GM19467 (cell line): ENCODE measurements around the gene GRID2.

ENCODE experiments used
- ATAC-seq: cut with Tn5 transposase; IDR thresholded peaks from one replicate; pipeline ENCODE4 v1.9.1; 2021; ENCODE audit warnings: mild to moderate bottlenecking, moderate library complexity; ENCODE audit not compliant: unreplicated experiment

GRID2 gene

DNA sequence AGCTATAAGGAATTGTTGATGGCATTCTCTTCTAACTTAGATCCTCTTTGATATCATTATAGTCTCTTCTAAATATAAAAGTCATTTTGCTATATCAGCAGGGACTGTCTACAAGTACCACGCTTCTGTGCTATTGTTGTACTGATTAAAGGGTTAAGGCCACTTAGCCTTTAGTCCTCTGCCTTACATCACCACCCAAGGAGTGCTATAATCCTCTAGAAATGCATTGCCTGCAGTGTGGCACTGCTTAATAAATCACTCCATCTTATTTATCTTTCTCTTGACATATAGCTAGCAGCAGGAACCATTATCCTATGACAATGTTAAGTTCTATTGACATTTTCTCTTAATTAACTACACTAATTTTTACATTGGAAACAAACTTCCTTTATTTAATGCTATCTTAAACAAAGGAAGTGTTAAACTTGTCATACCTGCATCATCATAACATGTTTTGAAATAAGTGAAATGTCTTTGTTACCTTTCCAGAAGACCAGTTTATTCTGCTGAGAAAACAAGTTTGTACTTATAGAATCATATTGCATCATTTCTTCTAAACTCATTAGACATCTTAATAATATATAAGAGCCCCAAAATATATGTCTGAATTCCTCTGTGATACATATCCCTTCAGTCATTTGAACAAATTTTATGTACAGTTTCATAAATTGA lies 1163.9 kb downstream of the GRID2 start:
- ATAC-seq = no peak

DNA sequence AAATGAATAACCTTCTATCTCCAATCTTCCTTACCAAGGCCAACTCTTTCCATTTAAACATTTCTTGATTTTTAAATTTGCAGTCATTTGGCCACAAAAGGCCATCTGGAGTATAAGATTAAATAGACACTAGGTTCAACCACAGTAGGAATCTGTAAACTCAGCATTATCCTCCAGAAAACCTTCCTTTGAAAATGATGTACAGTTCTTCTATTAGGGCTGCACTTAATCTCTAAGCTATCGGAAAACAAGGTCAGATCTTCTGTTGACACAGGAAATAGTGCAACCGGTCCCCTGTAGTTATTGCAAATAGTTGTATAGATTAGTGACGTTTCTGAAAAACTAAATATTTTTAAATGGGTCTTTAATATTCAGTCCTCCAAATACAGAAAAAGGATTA lies 1165.8 kb downstream of the GRID2 start:
- ATAC-seq = no peak

DNA sequence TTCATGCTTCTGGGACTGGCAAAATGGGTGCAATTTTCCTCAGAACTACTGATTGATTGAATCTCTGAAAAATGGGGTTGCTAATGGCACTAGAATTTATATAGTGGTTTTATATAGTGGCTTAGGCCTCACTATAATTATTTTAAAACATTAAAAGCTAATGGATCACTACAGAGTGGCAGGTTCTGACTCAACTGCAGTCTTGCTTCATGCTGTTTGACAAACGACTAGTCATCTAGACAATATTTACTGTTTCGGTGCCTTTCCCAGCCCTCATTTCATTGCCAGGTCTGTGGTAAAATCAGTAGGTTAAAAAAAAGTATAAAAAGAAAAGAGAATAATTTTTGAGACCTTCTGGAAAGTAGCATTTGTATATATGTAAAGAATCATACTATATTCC lies 1172.0 kb downstream of the GRID2 start:
- ATAC-seq = no peak

DNA sequence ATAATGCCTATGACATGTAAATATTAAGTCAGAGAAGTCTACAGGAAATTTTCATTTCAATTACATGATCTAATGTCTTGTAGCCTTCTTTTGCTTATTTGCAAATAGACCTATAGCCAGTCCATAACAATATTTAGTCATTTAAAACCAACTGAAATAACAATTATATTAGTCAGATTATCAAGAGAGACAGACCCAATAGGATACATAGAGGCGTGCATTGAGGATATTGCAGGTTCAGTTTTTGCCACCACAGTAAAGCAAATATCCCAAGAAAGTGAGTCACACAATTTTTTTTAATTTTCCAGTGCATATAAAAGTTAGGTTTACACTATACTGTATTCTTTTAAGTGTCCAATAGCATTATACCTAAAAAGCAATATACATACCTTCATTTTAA lies 1175.0 kb downstream of the GRID2 start:
- no peak for ATAC-seq

DNA sequence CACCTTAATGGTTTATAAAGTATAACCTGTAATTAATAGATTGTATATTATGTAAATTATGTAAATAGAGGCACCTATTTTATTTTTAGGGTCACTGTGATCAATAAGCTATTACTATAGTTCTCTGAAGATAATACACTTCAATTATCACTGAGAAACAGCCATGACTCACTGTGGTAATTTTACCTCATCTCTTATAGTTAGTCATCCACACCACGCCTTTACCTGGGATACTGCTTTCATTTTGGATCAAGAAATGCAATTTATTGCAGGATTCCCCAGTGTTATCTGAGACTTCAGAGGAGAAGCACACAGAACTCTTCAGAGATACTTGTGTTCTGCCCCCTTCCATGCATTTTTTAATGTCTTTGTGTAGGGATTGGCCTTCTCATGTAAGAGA lies 1176.7 kb downstream of the GRID2 start:
- ATAC-seq = no peak

DNA sequence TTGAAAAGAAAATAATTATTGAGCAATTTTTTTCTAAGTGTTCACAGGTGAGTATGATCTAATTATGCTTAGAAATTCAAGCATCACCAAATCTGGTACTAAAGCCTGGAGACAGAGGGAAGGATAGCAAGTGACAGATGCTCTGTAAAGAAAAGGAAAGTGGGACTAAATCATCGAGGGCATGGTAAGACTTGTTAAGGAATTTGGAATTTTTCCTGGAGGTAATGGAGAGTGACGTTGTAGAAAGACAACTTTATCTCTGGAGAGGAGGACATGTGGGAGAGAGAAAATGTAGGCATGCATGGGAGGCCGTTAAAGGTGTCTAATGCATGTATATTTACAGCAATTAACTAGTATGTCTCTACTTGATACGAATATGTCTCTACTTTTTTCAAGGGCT lies 1191.6 kb downstream of the GRID2 start:
- ATAC-seq = no peak

DNA sequence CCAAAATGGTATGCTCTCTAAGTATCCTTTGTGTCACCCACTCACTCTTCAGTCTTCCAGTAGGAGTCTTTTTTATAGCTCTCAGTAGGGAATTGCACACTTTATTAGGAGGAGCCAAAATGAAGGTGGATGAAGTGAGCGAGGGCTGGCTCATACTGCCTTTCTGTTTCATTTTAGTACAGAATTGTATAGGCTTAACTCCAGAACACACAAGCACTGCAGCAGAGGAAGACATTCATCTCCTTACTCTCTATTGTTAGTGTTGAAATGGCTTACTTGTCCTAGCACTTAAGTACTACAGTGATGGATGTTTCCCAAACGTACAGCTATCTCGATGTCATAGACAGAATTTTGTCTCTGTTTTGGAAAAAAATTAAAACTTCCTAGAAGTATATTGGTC lies 1197.5 kb downstream of the GRID2 start:
- ATAC-seq = no peak

DNA sequence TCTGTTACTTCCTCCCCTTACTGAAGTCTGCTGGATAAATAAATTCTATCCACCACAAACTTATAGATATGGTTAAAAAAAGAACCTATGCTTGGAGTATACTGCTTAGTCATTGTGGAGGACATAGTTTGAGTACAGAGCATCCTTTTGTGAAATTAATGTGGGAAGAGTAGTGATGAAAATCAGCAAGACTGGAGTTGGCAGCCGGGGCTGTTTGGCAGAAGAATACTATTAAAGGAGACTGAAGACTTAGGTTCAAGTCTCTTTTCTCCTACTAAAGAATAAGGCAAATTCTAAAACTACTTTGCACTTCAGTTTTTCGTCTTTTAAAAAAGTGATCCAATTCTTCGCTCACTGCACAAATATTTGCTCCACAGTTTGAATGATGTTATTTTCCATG lies 1198.2 kb downstream of the GRID2 start:
- no peak for ATAC-seq

DNA sequence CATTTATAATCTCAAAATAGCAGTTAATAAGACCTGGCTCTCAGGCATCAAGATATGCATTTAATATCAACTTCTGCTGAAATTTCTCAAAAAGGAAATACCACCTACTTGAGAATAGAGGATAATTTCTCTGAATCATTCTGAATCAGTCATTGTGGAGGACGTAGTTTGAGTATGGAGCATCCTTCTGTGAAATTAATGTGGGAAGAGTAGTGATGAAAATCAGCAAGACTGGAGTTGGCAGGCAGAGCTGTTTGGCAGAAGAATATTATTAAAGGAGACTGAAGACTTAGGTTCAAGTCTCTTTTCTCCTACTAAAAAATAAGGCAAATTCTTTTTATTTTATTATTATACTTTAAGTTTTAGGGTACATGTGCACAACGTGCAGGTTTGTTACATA lies 1199.2 kb downstream of the GRID2 start:
- ATAC-seq = no peak

DNA sequence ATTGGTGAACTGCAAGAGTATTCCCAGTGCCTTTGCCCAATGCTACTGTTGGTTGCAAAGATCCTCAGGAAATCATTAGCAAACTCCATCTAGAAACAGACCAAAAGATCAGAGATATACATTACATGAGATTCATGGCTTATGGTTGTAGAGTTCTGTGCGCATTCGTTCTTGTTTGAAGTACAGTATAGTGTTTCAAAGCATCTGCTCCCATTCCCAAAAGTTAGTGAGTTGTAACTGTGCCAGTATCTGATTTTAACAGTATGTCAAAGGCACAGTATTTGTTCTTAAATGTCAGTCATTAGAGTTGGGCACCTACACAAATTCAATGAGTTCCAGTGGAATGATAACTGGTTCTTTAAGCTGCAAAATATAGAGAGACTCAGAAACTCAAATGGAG lies 1210.1 kb downstream of the GRID2 start:
- ATAC-seq = no peak

DNA sequence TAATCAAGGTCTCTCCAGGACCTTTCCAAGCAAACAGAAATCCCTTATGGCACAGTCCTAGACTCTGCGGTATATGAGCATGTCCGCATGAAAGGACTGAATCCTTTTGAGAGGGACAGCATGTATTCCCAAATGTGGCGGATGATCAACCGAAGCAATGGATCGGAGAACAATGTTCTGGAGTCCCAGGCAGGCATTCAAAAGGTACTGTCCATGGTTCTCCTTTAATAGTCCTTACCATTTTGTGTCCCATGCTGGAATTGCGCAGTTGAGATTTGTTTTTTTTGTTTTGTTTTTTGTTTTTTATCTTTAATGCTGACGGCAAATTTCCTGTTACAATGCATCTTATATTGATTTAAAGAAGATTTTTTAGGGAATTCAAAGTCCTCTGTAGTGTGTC lies 1211.4 kb downstream of the GRID2 start:
- ATAC-seq = no peak

DNA sequence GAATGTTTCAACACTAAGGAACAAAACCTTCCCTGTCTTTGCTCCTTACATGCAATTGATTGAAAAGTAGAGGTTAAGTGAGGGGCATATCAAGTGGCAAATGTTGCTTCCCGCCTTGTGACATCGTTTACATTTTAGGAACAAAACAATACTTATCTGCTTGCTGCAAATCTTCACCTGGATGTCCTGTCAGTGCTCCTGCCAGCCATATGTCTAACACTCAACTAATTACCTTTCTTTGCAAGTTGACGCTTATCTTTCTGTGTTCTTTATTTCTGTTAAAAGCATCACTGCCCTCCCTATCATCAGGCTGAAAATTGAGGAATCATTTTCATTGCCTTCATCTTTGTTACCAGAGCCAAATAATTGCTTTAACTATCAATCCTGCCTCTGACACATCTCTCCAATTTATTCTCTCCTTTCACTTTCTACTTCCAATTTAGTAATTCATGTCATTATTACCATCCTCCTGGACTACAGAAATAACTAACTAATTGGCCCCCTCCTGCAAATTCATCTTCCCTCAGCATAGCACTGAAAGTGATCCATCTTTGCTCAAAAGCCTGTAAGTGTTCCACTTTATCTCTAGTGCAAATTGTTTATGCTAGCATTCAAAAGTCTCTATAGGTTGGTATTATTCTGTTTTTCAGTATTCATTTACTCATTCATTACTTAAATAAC lies 1226.1 kb downstream of the GRID2 start:
- no peak for ATAC-seq

DNA sequence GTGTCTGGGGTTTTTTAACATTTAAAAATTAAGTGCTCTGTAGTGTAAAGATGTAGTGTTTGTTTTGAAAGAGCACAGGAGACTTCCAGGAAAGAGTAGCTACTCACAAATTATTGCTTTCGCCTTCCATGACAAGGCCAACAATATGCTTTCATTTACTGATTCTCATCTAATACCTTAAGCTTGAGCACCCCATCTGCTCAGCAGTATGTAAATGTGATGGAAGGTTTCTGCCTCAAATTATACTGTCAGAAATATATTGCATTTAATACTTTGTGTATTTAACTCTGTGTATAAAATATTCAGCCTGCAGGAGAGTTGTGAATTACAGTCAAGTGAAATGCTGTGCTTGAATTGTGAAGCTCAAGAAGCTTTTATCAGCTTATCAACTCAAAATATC lies 1228.5 kb downstream of the GRID2 start:
- no peak for ATAC-seq

DNA sequence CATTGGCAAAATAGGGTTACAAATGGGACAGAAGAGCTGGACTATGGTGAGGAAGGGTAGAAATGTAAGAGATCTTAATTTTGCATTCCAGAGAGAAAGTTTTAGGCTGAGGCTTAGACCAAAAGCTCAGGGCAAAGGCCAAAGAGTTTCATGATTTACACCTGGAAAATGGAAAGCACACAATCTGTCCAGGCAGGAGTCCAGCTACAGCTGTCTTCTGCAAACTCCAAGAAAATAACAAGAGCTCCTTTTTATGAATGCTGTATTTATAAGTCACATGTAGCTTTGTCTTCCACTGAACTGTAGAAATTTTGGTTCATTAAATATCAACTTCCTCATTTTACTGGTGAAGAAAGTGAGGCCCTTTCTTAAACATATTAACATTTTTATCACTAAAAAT lies 1236.8 kb downstream of the GRID2 start:
- no peak for ATAC-seq

DNA sequence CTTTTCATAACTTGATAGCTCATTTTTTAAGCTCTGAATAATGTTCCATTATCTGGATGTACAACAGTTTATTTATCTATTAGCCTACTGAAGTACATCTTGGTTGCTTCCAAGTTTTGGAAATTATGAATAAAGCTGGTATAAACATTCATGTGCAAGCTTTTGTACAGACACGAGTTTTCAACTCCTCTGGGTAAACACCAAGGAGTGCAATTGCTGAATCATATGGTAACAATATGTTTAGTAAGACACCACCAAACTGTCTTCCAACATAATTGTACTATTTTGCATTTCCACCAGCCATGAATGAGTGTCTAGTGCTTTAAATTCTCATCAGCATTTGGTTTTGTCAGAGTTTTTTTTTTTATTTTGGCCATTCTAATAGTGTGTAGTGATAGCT lies 1258.1 kb downstream of the GRID2 start:
- ATAC-seq = no peak

DNA sequence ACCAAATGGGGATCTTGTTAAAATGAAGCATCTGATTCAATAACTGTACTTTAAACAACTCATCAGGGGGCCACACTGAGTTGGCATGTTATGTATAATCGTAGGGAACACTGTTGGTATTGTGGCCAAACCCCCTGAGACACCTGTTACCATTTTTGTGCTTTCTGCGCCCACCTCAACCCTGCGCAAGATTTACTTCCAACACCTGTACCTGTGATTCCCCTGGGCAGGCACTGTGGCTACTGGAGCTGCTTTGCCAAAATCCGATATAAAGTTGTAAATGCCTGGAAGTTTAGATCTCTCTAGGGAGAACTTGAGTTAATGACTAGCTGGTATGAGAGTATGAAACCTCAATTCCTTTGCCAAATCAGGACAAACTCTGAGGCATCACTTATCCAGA lies 1265.0 kb downstream of the GRID2 start:
- ATAC-seq = no peak

DNA sequence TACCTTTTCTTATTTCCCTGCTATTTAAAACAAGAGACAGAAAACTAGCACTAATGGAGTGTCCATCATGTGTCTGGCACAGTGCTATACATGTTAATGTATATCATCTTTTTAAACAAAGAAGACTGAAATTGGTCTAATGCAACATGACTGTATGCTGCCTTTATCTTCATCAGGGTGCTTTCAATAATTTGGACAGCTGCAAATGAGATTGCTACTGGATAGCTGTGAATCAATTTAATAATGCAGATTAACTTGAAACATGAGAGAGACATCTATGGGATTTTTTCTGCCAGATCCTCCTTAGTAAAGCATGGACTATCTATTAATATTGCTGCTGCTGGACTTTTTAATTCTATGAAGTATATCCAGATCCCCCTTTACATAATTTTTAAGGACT lies 1269.5 kb downstream of the GRID2 start:
- ATAC-seq = no peak

DNA sequence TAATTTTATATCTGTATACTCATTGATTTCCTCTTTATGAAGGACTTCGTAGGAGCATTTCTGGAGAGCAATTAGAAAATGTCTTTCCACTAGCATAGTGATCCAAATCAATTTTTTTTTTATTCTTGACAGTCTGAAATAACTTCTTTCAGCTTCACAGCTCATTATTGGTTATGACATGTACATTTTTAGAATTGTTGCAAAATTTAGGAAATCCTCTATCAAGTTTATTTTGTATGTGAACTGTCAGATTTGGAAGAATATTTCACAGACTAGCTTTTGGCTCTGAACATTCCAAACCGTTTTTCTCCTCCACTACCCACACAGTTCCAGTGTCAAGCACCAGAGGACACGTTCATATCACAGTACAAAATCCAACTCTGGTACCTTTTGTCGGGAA lies 1275.2 kb downstream of the GRID2 start:
- ATAC-seq = no peak

DNA sequence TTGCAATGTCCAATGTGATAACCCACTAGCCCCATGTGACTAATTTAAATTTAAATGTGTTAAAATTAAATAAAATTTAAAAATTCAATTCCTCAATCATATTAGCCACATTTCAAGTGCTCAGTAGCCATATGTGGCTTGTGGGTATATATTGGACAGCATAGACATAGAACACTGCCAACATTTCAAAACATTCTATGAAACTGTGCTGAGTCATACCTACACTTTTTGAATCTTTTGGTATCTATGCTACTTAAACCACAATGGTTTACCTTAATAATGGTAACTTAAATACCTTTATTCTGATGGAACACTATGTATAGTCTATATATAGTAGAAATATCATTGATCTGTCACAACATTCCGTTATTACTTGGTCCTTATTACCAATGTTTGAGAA lies 1301.4 kb downstream of the GRID2 start:
- no peak for ATAC-seq

DNA sequence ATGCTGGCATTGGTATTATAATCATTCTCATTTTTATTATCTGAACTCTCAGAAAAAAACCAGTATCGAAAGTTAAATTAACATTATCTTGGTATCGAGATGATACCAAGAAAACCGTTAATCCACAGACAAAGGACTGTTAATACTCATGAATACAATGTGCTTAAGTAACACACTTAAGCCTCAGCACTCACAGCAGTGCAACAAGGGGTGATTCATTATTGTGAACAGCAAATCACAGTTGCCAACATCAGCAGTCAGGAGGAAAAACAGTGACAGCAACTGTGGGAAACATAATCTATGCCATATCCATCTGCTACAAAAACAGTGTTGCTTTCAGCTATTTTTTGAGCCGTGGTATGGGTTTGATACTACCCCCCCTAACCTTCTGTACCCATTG lies 1313.8 kb downstream of the GRID2 start:
- no peak for ATAC-seq

DNA sequence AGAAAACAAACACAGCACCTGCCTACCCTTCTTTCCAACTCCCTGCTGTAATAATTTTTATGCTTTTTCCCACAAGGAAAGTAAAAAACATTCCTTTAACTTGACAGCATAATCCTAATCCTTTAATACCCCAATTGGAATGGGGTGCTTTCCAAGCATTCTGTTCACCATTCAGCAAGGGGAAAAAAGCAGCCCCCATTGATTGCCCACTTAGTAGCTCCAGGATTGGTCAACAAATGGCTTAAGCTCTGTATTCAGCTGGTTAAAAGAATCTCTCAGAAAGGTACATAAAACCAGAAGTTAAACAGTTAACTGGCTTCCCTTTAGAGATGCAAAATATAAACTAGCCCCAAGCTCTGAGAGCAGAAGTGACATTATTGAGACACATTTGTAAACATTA lies 1330.0 kb downstream of the GRID2 start:
- ATAC-seq = no peak

DNA sequence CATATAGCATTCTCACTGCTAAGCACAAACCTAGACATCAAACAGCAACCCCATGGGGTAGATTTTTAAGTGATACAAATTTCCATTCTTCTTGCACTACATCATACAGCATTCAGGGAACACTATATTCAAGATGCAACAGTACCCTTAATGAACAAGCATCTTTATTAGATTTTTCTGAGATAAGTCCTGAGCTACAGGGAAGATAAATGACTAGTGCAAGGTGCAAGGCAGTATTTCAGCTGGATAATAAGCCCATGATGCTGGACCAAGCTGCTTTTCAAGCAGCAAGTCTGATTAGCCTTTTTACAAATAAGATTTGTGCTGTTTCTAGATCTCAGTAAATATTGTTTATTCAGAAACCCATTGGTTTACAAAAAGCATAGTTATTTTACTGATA lies 1332.2 kb downstream of the GRID2 start:
- no peak for ATAC-seq

DNA sequence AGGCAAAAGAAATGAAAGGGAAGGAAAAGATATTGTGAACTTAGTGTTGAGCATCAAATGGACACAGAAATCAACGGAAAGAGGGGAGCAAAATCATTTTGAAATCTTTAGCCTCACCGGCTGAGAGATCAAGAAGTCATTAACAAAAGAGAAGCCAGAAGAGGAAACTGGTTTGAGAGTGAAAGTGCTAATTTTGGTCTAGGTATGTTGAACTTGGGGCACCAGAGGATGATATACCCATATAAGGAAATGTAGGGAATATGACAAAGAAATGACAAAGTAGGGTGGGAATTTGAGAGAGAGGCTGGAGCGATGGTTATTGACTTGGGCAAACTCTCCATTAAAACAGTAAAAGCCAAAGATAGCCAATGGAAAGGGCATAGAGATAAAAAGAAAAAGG lies 1341.4 kb downstream of the GRID2 start:
- ATAC-seq = no peak
